Measurements from ENCODE around the gene IFIT1.
"Not testable (repeated sequence)": the region's sequence is repeated elsewhere in the genome, so short reads cannot be mapped to it uniquely, and the experiment has no call there.

The IFIT1 gene

GRCh38 chr10:89368129-89368528, 24.3 kb upstream of the IFIT1 start:
- no peak for DNase-seq

GRCh38 chr10:89369156-89370105, 23.0 kb upstream of the IFIT1 start:
- peak; percentile 42 to 52 for DNase-seq

- DNase-seq = no peak
These were observed 21.3 kb upstream of the IFIT1 start for GRCh38 chr10:89371079-89371478.

GRCh38 chr10:89371987-89372386, 20.4 kb upstream of the IFIT1 start:
- DNase-seq = no peak

GRCh38 chr10:89373916-89374711, 18.3 kb upstream of the IFIT1 start:
- DNase-seq = no peak

GRCh38 chr10:89374713-89375141, 17.7 kb upstream of the IFIT1 start:
- DNase-seq = no peak

- DNase-seq = no peak
These were observed 14.5 kb upstream of the IFIT1 start, which contains the start of gene IFIT1B for GRCh38 chr10:89377705-89378637. TSS of gene IFIT1B (plus strand) at chr10:89378056. CDS start at chr10:89378136, 80 bp downstream.

- DNase-seq = no peak
These were observed 13.3 kb upstream of the IFIT1 start for GRCh38 chr10:89379103-89379502.

- no peak for DNase-seq
These were observed 9.7 kb upstream of the IFIT1 start for GRCh38 chr10:89382757-89383156.

- peak; percentile 83 to 86 for DNase-seq
These were observed 7.7 kb upstream of the IFIT1 start for GRCh38 chr10:89384474-89385340.

- no peak for DNase-seq
These were observed 3.6 kb upstream of the IFIT1 start for GRCh38 chr10:89388806-89389205.

- DNase-seq = peak; percentile 22 to 27
These were observed 3.2 kb upstream of the IFIT1 start for GRCh38 chr10:89389254-89389653.

GRCh38 chr10:89390476-89391225, 1.8 kb upstream of the IFIT1 start:
- DNase-seq = no peak

- DNase-seq = not testable (repeated sequence)
These were observed 1.2 kb upstream of the IFIT1 start for GRCh38 chr10:89391226-89391576.

GRCh38 chr10:89392974-89393373, 551 bp downstream of the IFIT1 start:
- DNase-seq = peak; percentile 57 to 61

GRCh38 chr10:89393898-89394297, 1.5 kb downstream of the IFIT1 start:
- DNase-seq = no peak

- no peak for DNase-seq
These were observed 2.7 kb downstream of the IFIT1 start for GRCh38 chr10:89395141-89395540.

- no peak for DNase-seq
These were observed 5.8 kb downstream of the IFIT1 start for GRCh38 chr10:89398003-89398749.

GRCh38 chr10:89399956-89400355, 7.5 kb downstream of the IFIT1 start:
- DNase-seq = peak; percentile 18

GRCh38 chr10:89403043-89403442, 10.6 kb downstream of the IFIT1 start:
- no peak for DNase-seq
